Neural progenitor cell (in vitro differentiated cells): ENCODE measurements around the gene MLST8.

Source experiments
- CTCF ChIP-seq: fragments of 200-600 bp; sonication (generic); IDR thresholded peaks from 2 replicates; pipeline ENCODE4 v1.5.1; 2017; ENCODE audit warnings: antibody characterized with exemption, mild to moderate bottlenecking
- EZH2phosphoT487 ChIP-seq: fragments of 200-600 bp; sonication (generic); IDR thresholded peaks from 2 replicates; pipeline ENCODE4 v1.6.1; 2017; ENCODE audit warnings: antibody characterized with exemption

GRCh38 chr16:2184962-2185361 is 20.3 kb upstream of the MLST8 start:
- no peak for TF ChIP-seq CTCF
- no peak for TF ChIP-seq EZH2phosphoT487
